ENCODE measurements around the gene UBXN4. TPM values are rescaled to one million over a fixed set of nuclear protein-coding genes. Genes with fewer than 3 reads are reported as not detected.
A peak's percentile ranks its signal among the peaks of the same experiment; 100 is the strongest.

UBXN4 gene
- total and polyA plus RNA-seq, 2 of the 4 experiments (the other 2 are of a cell fraction): 48.1 to 49.1 TPM

- H2BK120ac ChIP-seq (ENCODE audit: low read depth, low read length): no peak overlapping the region
- H2AK9ac ChIP-seq (replicated peaks; ENCODE audit: low read depth, low read length, poor library complexity): no peak overlapping the region
- H3K9me3 ChIP-seq (ENCODE audit: control insufficient read depth, insufficient read depth, low read length): no peaks in the 10 kb centered on the region
- no TSS peak for BruUV-seq (replicated peaks)
- H3K56ac ChIP-seq (ENCODE audit: extremely low read depth, insufficient read depth, low read length): no peak overlapping the region
- H2BK15ac ChIP-seq (ENCODE audit: low read depth, low read length): no peak overlapping the region
- in situ Hi-C loops (cut with MboI; ENCODE audit: low sequenced_read_pairs): no loop called here
- DNase-seq: peak; percentile 90
- dilution Hi-C loops (cut with HindIII; ENCODE audit: low sequenced_read_pairs, unreplicated experiment): no loop called here
- no peak overlapping the region for H4K5ac ChIP-seq (ENCODE audit: low read depth, low read length)
- peaks cover 35% of the 10 kb centered on the region; the same call in 1 of the 2 replicates for H4K20me1 ChIP-seq (ENCODE audit: insufficient read depth, low read length)
- H3K18ac ChIP-seq (ENCODE audit: low read depth, low read length): no peak overlapping the region
- ChIA-PET POLR2A (ENCODE audit: unreplicated experiment) (interaction anchor here (0.6 kb wide), 1 partner anchor 11 kb away, joined by 4 read pairs; no protein-coding TSS in a partner anchor), CTCF (interaction anchor here (0.6 to 2.2 kb wide), 3 partner anchors 10 to 977 kb away, joined by 3 to 8 read pairs (median 3); no protein-coding TSS in a partner anchor)
- no peak overlapping the region for H2BK20ac ChIP-seq (ENCODE audit: low read depth, low read length)
- no peak overlapping the region for H3K4ac ChIP-seq (ENCODE audit: low read depth, low read length)
- H3K14ac ChIP-seq (replicated peaks; ENCODE audit: low read depth, low read length): no peak overlapping the region
- no peak overlapping the region for H2AFZ ChIP-seq (replicated peaks; ENCODE audit: low read length, poor library complexity)
- peaks cover 25 to 41% of the 10 kb centered on the region in 2 experiments for H3K79me1 ChIP-seq (ENCODE audit: low read depth in 1 of 2, low read length in 2 of 2)
- no peak overlapping the region for H3K4me2 ChIP-seq (ENCODE audit: low read depth, low read length)
- H3K36me3 ChIP-seq (ENCODE audit: control insufficient read depth, insufficient read depth, low read length): peaks cover 16% of the 10 kb centered on the region
- no peak overlapping the region for H2AK5ac ChIP-seq (ENCODE audit: low read depth, low read length)
- WGBS, 2 experiments (ENCODE audit: extremely low coverage in 2 of 2, insufficient read length in 1 of 2): no CpG with 5 or more reads among the region's 4 CpGs
- H4K8ac ChIP-seq (ENCODE audit: low read depth in 2 of 2, low read length in 2 of 2): no peak overlapping the region
- TF ChIP-seq MAZ (IDR thresholded peaks at IDR 0.05; ENCODE audit: borderline replicate concordance, low read depth, low read length) (no peak), FOS (IDR thresholded peaks at IDR 0.05; ENCODE audit: low read depth, low read length) (peak; percentile 60; the same call in 1 of the 2 replicates), MXI1 (IDR thresholded peaks at IDR 0.05; ENCODE audit: borderline replicate concordance, low read depth, low read length) (no peak), SMC3 (IDR thresholded peaks at IDR 0.05; ENCODE audit: low read depth, low read length) (no peak)
- intact Hi-C loops (cut with micrococcal nuclease): loop anchor here (5.0 kb wide), 1 partner anchor 37 kb away; no protein-coding TSS in a partner anchor
- no peak overlapping the region for H3K4me3 ChIP-seq (ENCODE audit: insufficient read depth, low read depth, low read length)
- H4K91ac ChIP-seq (ENCODE audit: insufficient read depth, low read depth, low read length): no peak overlapping the region
- H3K4me1 ChIP-seq (ENCODE audit: control insufficient read depth, insufficient read depth, low read length): peaks cover 8% of the 10 kb centered on the region
- H3K27ac ChIP-seq (ENCODE audit: insufficient read depth, low read length): 0 out of 2 replicates have a peak overlapping the region, but pooled peaks have one; percentile 42
- H3K23ac ChIP-seq (ENCODE audit: low read depth, low read length): no peak overlapping the region
- peaks cover 3% of the 10 kb centered on the region; the same call in 1 of the 2 replicates for H3K9me1 ChIP-seq (ENCODE audit: insufficient read depth, low read length)
- no peak overlapping the region for H2BK5ac ChIP-seq (ENCODE audit: low read depth, low read length, poor library complexity, severe bottlenecking)
- H3K9ac ChIP-seq (ENCODE audit: low read depth, low read length): no peak overlapping the region
- no peaks in the 10 kb centered on the region for H3K27me3 ChIP-seq (ENCODE audit: control insufficient read depth, insufficient read depth, low read length)
- no peak for ATAC-seq (ENCODE audit: low read depth)
Observed at GRCh38 chr2:135745545-135745944, 3.9 kb downstream of the UBXN4 start.

All from IMR-90 (cell line).